NOMO-1 treated with DMSO at 0.1 percent for 48 hours (cell line): ENCODE data around the gene IL32.

Experiments
- DNase-seq: peaks from one replicate; lab custom pipeline; 2025; ENCODE audit not compliant: unreplicated experiment; lab: John Stamatoyannopoulos, UW

Gene IL32

GRCh38 chr16:3027983-3028715 lies 37.3 kb upstream of the IL32 start:
- peak; percentile 48 for DNase-seq

- DNase-seq: no peak
These were observed 36.6 kb upstream of the IL32 start for GRCh38 chr16:3028716-3029319.

GRCh38 chr16:3029491-3030221 lies 35.8 kb upstream of the IL32 start:
- peak; percentile 16 for DNase-seq

GRCh38 chr16:3030222-3031212 lies 34.9 kb upstream of the IL32 start:
- DNase-seq: no peak

GRCh38 chr16:3032624-3033023 lies 32.8 kb upstream of the IL32 start:
- DNase-seq: no peak

GRCh38 chr16:3035289-3035971 lies 30.0 kb upstream of the IL32 start:
- DNase-seq: no peak

- DNase-seq: no peak
These were observed 29.3 kb upstream of the IL32 start for GRCh38 chr16:3035972-3036725.

- DNase-seq: no peak
These were observed 28.6 kb upstream of the IL32 start, which contains the start of gene BICDL2 for GRCh38 chr16:3036726-3037315. TSS of gene BICDL2 (minus strand) at chr16:3036944. CDS start at chr16:3035496, 1,448 bp downstream.

GRCh38 chr16:3038256-3038655 lies 27.2 kb upstream of the IL32 start:
- DNase-seq: no peak

- no peak for DNase-seq
These were observed 26.5 kb upstream of the IL32 start for GRCh38 chr16:3038896-3039295.

GRCh38 chr16:3042376-3042775 lies 23.1 kb upstream of the IL32 start:
- DNase-seq: no peak

- no peak for DNase-seq
These were observed 20.7 kb upstream of the IL32 start for GRCh38 chr16:3044708-3045107.

- peak; percentile 39 for DNase-seq
These were observed 19.4 kb upstream of the IL32 start, which contains the start of gene MMP25 for GRCh38 chr16:3045758-3046640. TSS of gene MMP25 (plus strand) at chr16:3046561. CDS start at chr16:3046918, 357 bp downstream.

- no peak for DNase-seq
These were observed 18.6 kb upstream of the IL32 start for GRCh38 chr16:3046641-3047386.

- DNase-seq: no peak
These were observed 18.1 kb upstream of the IL32 start for GRCh38 chr16:3047387-3047720.

GRCh38 chr16:3049921-3050481 lies 15.4 kb upstream of the IL32 start:
- no peak for DNase-seq

GRCh38 chr16:3050487-3050886 lies 15.0 kb upstream of the IL32 start:
- no peak for DNase-seq
